GM21515 (cell line): ENCODE results near the gene PLCD3.
A peak's percentile ranks its signal among the peaks of the same experiment; 100 is the strongest.

Experiments used
- ATAC-seq: cut with Tn5 transposase; IDR thresholded peaks from one replicate; pipeline ENCODE4 v1.9.1; 2021; ENCODE audit not compliant: unreplicated experiment

PLCD3 gene

GRCh38 chr17:45150911-45151809 lies 18.8 kb upstream of the PLCD3 start:
- ATAC-seq = no peak

DNA sequence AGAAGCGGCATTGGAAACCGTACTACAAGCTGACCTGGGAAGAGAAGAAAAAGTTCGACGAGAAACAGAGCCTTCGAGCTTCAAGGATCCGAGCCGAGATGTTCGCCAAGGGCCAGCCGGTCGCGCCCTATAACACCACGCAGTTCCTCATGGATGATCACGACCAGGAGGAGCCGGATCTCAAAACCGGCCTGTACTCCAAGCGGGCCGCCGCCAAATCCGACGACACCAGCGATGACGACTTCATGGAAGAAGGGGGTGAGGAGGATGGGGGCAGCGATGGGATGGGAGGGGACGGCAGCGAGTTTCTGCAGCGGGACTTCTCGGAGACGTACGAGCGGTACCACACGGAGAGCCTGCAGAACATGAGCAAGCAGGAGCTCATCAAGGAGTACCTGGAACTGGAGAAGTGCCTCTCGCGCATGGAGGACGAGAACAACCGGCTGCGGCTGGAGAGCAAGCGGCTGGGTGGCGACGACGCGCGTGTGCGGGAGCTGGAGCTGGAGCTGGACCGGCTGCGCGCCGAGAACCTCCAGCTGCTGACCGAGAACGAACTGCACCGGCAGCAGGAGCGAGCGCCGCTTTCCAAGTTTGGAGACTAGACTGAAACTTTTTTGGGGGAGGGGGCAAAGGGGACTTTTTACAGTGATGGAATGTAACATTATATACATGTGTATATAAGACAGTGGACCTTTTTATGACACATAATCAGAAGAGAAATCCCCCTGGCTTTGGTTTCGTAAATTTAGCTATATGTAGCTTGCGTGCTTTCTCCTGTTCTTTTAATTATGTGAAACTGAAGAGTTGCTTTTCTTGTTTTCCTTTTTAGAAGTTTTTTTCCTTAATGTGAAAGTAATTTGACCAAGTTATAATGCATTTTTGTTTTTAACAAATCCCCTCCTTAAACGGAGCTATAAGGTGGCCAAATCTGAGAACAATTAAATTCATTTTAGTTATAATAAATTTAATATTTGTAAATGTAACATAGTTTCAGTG lies 17.7 kb upstream of the PLCD3 start:
- no peak for ATAC-seq

DNA sequence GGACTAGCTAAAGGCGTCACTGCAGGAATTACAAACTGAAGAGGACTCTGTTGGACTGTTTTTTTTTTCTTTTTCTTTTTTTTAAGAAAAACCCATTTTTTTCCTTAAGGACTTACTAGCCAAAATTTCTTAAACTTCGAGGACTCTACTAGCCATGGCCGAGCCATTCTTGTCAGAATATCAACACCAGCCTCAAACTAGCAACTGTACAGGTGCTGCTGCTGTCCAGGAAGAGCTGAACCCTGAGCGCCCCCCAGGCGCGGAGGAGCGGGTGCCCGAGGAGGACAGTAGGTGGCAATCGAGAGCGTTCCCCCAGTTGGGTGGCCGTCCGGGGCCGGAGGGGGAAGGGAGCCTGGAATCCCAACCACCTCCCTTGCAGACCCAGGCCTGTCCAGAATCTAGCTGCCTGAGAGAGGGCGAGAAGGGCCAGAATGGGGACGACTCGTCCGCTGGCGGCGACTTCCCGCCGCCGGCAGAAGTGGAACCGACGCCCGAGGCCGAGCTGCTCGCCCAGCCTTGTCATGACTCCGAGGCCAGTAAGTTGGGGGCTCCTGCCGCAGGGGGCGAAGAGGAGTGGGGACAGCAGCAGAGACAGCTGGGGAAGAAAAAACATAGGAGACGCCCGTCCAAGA lies 16.8 kb upstream of the PLCD3 start:
- no peak for ATAC-seq

GRCh38 chr17:45148183-45149036 lies 16.1 kb upstream of the PLCD3 start, which contains the start of gene HEXIM1:
TSS of gene HEXIM1 (plus strand) at chr17:45148475. CDS start at chr17:45149191, 716 bp downstream.
- peak; percentile 66 for ATAC-seq

DNA sequence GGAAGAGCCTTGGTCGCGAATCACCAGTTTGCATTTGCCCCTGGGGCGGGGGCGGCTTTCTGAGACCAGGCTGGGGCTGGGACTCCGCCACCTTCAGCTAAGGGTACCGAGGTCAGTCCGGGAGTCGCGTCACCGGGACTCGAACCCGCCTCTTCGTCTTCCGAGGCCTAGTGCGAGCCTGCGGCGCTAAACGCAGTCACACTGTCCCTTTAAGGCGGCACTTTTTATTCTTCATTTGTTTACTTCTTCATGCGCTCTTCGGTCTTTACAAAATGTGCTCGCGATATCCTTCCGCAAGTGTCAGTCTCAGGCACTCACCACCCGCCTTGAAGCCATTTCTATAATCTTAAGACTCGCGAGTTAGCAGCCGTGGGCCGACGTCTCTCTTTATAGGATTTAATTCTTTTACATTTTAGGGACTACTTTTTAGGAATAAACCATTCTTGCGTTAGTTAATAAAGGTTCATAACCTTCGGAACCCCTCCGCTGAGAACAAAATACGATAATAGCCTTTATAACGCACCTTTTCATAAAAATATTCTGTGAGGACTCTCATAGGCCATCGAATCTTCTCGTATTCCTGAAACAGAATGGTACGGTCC lies 15.4 kb upstream of the PLCD3 start:
- ATAC-seq = no peak

DNA sequence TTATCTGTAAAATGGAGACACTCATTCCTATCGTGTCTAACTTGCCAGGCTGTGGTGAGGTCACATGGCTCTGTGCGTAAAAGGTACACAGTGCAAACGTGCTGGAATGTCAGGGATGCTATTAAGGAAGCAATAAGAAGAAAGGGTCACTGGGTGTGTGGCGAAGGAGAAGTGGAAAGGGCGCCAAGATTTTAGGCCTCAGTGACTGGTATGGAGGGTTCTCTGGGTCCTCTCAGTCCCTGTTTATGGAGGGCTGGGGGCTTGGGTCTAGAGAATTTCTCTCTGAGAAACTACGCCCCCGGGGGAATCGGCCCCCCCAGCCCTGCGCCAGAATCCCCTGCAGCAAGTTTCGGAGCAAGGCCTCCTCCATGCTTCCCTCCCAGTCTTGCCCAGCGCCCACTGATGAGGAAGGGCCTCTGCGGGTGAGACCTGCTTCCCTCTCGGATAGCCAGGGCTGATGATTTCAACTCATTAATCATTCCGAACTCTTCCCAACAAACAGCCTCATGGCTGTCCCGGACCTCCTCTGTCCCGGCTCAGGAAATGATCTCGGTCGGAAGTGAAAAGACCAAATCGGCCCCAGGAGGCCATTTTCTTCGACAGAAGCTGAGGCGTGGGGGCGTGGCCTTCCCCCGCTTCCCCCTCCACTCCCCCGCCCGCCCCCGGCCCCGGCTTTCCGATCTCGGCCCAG lies 14.7 kb upstream of the PLCD3 start:
- no peak for ATAC-seq

DNA sequence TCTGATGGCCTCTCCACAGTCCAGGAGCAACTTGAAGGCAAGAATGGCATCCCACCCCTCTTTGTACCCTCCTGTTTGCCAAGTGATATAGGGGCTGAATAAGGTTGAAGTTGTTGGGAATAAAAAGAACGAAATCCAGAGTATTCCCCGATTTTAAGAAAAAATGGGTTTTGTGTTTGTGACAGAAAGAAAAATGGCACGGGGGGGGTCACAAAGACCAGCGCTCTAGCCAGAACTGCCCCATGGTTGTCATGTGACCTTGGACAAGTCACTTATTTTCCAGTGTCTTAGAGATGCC lies 14.2 kb upstream of the PLCD3 start:
- ATAC-seq = no peak

DNA sequence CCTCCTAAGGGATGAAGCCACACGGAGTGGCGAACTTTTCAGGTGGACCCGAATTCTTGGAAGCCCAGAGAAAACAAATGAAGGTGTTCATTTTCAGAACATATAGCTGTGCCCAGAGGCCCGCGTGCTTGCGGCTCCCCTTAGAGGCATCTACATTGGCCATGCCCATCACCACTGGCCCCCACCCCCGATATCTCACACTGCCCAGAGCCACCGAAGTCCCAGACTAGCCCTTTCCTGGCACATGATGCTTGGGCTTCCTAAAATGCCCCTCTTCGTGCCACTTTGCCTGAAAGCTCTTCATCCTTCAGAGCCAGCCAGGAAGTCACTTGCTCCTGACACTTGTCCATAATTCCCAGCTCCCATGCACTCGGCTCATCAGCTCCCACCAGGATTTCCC lies 13.9 kb upstream of the PLCD3 start:
- no peak for ATAC-seq

- no peak for ATAC-seq
Measured at GRCh38 chr17:45145035-45145389, 12.7 kb upstream of the PLCD3 start.

- no peak for ATAC-seq
Measured at GRCh38 chr17:45144199-45145034, 12.1 kb upstream of the PLCD3 start.

DNA sequence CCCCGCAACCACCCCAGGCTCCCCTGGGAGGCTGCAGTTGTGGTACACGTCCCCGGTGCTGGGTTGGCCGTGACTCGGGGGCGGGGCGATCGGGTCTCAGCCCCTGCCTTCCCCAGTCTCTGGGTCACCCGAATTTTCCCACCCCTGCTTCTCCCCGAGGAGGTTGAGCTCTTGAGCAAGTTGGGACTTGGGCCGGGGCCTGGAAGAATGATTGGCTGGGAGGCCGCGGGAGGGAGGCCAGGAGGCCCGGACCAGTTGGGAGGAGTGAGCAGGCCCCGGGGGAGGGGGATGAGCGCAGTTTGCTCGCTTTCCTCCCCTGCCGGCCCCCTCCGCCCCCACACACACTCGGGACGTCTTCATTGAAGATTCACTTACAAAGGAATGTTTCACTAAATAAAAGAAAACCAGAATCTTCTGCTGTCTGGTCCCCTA lies 11.5 kb upstream of the PLCD3 start:
- no peak for ATAC-seq

DNA sequence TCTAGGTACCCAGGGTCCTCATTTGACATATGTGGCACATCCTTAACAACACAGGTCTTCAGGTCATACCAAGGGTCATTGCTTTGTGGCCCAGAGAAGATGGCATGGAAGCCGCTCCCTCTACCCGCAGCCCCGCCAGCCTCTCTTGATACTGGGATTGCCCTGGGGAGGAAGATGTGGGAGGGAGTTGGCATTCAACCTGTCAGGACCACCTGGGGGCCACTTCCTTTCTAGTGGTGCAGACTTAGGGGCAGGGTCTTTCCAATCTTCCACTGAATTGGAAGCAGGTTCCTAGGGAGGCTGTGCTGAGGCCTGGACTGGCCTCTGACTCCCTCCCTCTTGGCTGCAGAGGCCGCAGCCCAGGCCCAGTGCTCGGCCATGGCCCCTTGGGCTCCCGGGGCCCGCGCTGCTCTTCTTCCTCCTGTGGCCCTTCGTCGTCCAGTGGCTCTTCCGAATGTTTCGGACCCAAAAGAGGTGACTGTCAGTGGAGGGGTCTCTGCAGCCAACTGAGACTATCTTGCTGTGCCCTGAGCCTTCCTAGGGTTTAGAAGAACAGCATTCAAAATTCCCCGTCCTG lies 10.9 kb upstream of the PLCD3 start:
- no peak for ATAC-seq

GRCh38 chr17:45139533-45139920 lies 7.2 kb upstream of the PLCD3 start:
- no peak for ATAC-seq

- no peak for ATAC-seq
Measured at GRCh38 chr17:45138911-45139532, 6.7 kb upstream of the PLCD3 start.

GRCh38 chr17:45137561-45138305 lies 5.4 kb upstream of the PLCD3 start:
- ATAC-seq = no peak

GRCh38 chr17:45136846-45137560 lies 4.7 kb upstream of the PLCD3 start:
- no peak for ATAC-seq
